Raji (cell line): ENCODE data around the gene NTNG1.

Source experiments
- POLR2A ChIP-seq: IDR thresholded peaks from 2 replicates; pipeline ENCODE4 v1.6.1; 2011; ENCODE audit warnings: low read depth, low read length, control low read depth; ENCODE audit not compliant: insufficient read depth

NTNG1 gene

GRCh38 chr1:107140703-107141490 is at the start of gene NTNG1:
TSS of gene NTNG1 (plus strand) at chr1:107141039.
- no peak for TF ChIP-seq POLR2A

GRCh38 chr1:107091418-107091817 is 49.4 kb upstream of the NTNG1 start:
- no peak for TF ChIP-seq POLR2A

GRCh38 chr1:107095647-107096046 is 45.2 kb upstream of the NTNG1 start:
- TF ChIP-seq POLR2A, result no peak

- TF ChIP-seq POLR2A, result no peak
Observed at GRCh38 chr1:107096690-107097089, 44.1 kb upstream of the NTNG1 start.

- no peak for TF ChIP-seq POLR2A
Observed at GRCh38 chr1:107098961-107099360, 41.9 kb upstream of the NTNG1 start.

- TF ChIP-seq POLR2A, result no peak
Observed at GRCh38 chr1:107100331-107100984, 40.4 kb upstream of the NTNG1 start.

GRCh38 chr1:107105914-107106313 is 34.9 kb upstream of the NTNG1 start:
- TF ChIP-seq POLR2A, result no peak

GRCh38 chr1:107110326-107110725 is 30.5 kb upstream of the NTNG1 start:
- no peak for TF ChIP-seq POLR2A

GRCh38 chr1:107116306-107116790 is 24.5 kb upstream of the NTNG1 start:
- TF ChIP-seq POLR2A, result no peak

- no peak for TF ChIP-seq POLR2A
Observed at GRCh38 chr1:107122225-107122624, 18.6 kb upstream of the NTNG1 start.

GRCh38 chr1:107123741-107124140 is 17.1 kb upstream of the NTNG1 start:
- TF ChIP-seq POLR2A, result no peak

GRCh38 chr1:107124694-107125093 is 16.1 kb upstream of the NTNG1 start:
- no peak for TF ChIP-seq POLR2A

- TF ChIP-seq POLR2A, result no peak
Observed at GRCh38 chr1:107132195-107132594, 8.6 kb upstream of the NTNG1 start.

- TF ChIP-seq POLR2A, result no peak
Observed at GRCh38 chr1:107132780-107133179, 8.1 kb upstream of the NTNG1 start.

GRCh38 chr1:107135463-107135862 is 5.4 kb upstream of the NTNG1 start:
- TF ChIP-seq POLR2A, result no peak

- no peak for TF ChIP-seq POLR2A
Observed at GRCh38 chr1:107138166-107138565, 2.7 kb upstream of the NTNG1 start.
